Testis (tissue), 3 donors: Measurements from ENCODE around the gene STARD7. TPM values are rescaled to one million over a fixed set of nuclear protein-coding genes. Genes with fewer than 3 reads are reported as not detected.

Experiments
- DNase-seq: peaks from one replicate; pipeline ENCODE4 v3.0.0-alpha.2; 2019
- H3K27ac ChIP-seq, 2 donors: fragments of 200-600 bp; sonication (generic); one replicate each; pipeline ENCODE4 v1.5.1; 2019
- H3K27me3 ChIP-seq: fragments of 200-600 bp; sonication (generic); one replicate; pipeline ENCODE4 v1.5.1; 2019
- H3K36me3 ChIP-seq: fragments of 200-600 bp; sonication (generic); one replicate; pipeline ENCODE4 v1.5.1; 2017; ENCODE audit warnings: low read depth; ENCODE audit errors: missing control alignments
- H3K4me1 ChIP-seq: fragments of 200-600 bp; sonication (generic); one replicate; pipeline ENCODE4 v1.5.1; 2019
- H3K4me3 ChIP-seq, 2 donors: fragments of 200-600 bp; sonication (generic); one replicate each; pipeline ENCODE4 v1.5.1; 2017 to 2019
- H3K9me3 ChIP-seq: fragments of 200-600 bp; sonication (generic); one replicate; pipeline ENCODE4 v1.5.1; 2017
- POLR2A ChIP-seq: fragments of 450-650 bp; IDR thresholded peaks from one replicate; pipeline ENCODE4 v1.6.1; 2017; ENCODE audit warnings: antibody characterized with exemption, mild to moderate bottlenecking, moderate library complexity
- WGBS, 2 donors: methylation state at CpG; one replicate each; pipeline ENCODE4 v1.1.5; 2018; 5-methylcytosine and 5-hydroxymethylcytosine counted together
- intact Hi-C: fragments of 100-400 bp; cut with DNase I; formaldehyde crosslinking; loops from one replicate; pipeline ENCODE4 v1.15.1; 2023; ENCODE audit warnings: low total_unique reads
- polyA plus RNA-seq: library from polyadenylated mRNA; stranded (reverse); fragments of 350-450 nt; fragmentation: Illumina TruSeq; extraction: RNeasy Lipid Tissue Mini Kit (QIAGEN cat#74804); gene quantifications from one replicate; pipeline ENCODE4 v1.2.3, GENCODE V29; 2014; ENCODE audit warnings: low read depth, low replicate concordance; ENCODE audit not compliant: insufficient read depth
- total RNA-seq, 2 donors: library from RNA; depleted of rRNA; stranded (reverse); fragments of >200 nt; gene quantifications; one replicate each; pipeline ENCODE4 v1.2.3, GENCODE V29; 2016
- TF ChIP-seq, protein P1 (sequence below), 3 experiments: fragments of 450-650 bp in 2 of 3; fragments of 200-600 bp in 1 of 3; sonication (generic) in 1 of 3; IDR thresholded peaks; one replicate each; pipeline ENCODE4 v1.5.1; 2016 to 2019; ENCODE audit warnings: antibody characterized with exemption in 3 of 3, mild to moderate bottlenecking in 2 of 3, moderate library complexity in 1 of 3

Gene STARD7
- total and polyA plus RNA-seq, 3 donors from 2014 or later = 58.0 to 96.2 (median 77.7) TPM

GRCh38 chr2:96239091-96239490 is 30.5 kb upstream of the STARD7 start:
- Histone ChIP-seq H3K27ac (no peak overlapping the region), H3K36me3 (no peaks in the 10 kb centered on the region), H3K4me3 (no peak overlapping the region), H3K4me1 (no peaks in the 10 kb centered on the region), H3K9me3 (no peaks in the 10 kb centered on the region), H3K27me3 (no peaks in the 10 kb centered on the region)
- intact Hi-C loops = no loop called here
- TF ChIP-seq POLR2A = no peak
- TF ChIP-seq, protein P1, sequence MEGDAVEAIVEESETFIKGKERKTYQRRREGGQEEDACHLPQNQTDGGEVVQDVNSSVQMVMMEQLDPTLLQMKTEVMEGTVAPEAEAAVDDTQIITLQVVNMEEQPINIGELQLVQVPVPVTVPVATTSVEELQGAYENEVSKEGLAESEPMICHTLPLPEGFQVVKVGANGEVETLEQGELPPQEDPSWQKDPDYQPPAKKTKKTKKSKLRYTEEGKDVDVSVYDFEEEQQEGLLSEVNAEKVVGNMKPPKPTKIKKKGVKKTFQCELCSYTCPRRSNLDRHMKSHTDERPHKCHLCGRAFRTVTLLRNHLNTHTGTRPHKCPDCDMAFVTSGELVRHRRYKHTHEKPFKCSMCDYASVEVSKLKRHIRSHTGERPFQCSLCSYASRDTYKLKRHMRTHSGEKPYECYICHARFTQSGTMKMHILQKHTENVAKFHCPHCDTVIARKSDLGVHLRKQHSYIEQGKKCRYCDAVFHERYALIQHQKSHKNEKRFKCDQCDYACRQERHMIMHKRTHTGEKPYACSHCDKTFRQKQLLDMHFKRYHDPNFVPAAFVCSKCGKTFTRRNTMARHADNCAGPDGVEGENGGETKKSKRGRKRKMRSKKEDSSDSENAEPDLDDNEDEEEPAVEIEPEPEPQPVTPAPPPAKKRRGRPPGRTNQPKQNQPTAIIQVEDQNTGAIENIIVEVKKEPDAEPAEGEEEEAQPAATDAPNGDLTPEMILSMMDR (IDR thresholded peaks at IDR 0.05) = no peak
- 88 to 95% methylated on average over 3 of the region's 3 CpGs for WGBS, 2 donors
- no peak for DNase-seq

DNA sequence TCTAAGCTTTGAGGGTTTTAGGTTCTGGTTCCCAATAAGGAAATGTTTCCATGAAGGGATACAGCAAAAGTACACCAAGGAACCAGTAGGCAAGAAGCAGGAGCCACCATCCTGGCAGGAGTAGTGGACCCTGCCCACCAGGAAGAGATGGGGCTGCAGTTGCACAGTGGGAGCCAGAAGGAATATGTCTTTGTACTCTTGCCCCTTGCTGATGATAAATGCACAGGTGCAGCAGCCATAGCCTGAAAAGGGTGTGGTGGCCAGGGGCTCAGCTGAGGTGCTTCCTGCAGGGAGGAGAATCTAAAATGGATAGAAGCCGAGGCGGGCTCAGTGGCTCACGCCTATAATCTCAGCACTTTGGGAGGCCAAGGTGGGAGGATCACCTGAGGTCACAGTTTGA is 29.6 kb upstream of the STARD7 start:
- H3K27ac ChIP-seq = no peak overlapping the region
- intact Hi-C loops = no loop called here
- no peaks in the 10 kb centered on the region for H3K27me3 ChIP-seq
- no peak overlapping the region for H3K4me3 ChIP-seq
- no peak for TF ChIP-seq POLR2A
- no peak for DNase-seq
- no peaks in the 10 kb centered on the region for H3K9me3 ChIP-seq
- 93 to 95% methylated on average over 3 of the region's 3 CpGs for WGBS, 2 donors
- H3K4me1 ChIP-seq = no peaks in the 10 kb centered on the region
- no peaks in the 10 kb centered on the region for H3K36me3 ChIP-seq

GRCh38 chr2:96236882-96237281 is 28.3 kb upstream of the STARD7 start:
- H3K4me3 ChIP-seq = no peak overlapping the region
- DNase-seq = no peak
- no peaks in the 10 kb centered on the region for H3K27me3 ChIP-seq
- no peaks in the 10 kb centered on the region for H3K36me3 ChIP-seq
- TF ChIP-seq POLR2A = no peak
- TF ChIP-seq, protein P1 (IDR thresholded peaks at IDR 0.05) = no peak
- H3K4me1 ChIP-seq = no peaks in the 10 kb centered on the region
- no peaks in the 10 kb centered on the region for H3K9me3 ChIP-seq
- no peak overlapping the region for H3K27ac ChIP-seq
- intact Hi-C loops = no loop called here
- 95 to 100% methylated on average over 1 of the region's 1 CpG for WGBS, 2 donors

- TF ChIP-seq, protein P1 (IDR thresholded peaks at IDR 0.05) = no peak
- no peak for TF ChIP-seq POLR2A
- no peaks in the 10 kb centered on the region for H3K9me3 ChIP-seq
- DNase-seq = no peak
- 83 to 91% methylated on average over 4 of the region's 4 CpGs for WGBS, 2 donors
- H3K27me3 ChIP-seq = no peaks in the 10 kb centered on the region
- intact Hi-C loops = no loop called here
- no peak overlapping the region for H3K27ac ChIP-seq
- no peaks in the 10 kb centered on the region for H3K36me3 ChIP-seq
- no peaks in the 10 kb centered on the region for H3K4me1 ChIP-seq
- no peak overlapping the region for H3K4me3 ChIP-seq
Measured at GRCh38 chr2:96233880-96234316, 25.3 kb upstream of the STARD7 start.

DNA sequence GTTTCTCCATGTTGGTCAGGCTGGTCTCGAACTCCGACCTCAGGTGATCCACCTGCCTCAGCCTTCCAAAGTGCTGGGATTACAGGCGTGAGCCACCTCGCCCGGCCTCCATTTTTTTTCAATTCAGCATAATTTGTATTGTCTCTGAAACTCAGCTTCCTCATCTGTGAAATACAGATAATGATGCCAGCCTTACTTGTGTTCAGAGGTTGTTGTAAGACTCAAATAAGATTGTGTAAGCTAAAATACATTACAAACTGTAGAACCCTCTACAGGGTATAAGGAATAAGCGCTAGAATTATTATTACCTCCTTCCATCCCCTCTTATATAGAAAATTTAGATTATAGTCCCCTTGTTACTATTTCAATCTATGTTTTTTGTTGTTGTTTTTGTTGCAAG is 24.8 kb upstream of the STARD7 start:
- 93 to 94% methylated on average over 6 of the region's 6 CpGs for WGBS, 2 donors
- no peaks in the 10 kb centered on the region for H3K9me3 ChIP-seq
- no peak overlapping the region for H3K27ac ChIP-seq
- no peak for TF ChIP-seq POLR2A
- TF ChIP-seq, protein P1 (IDR thresholded peaks at IDR 0.05) = no peak
- H3K27me3 ChIP-seq = no peaks in the 10 kb centered on the region
- no peaks in the 10 kb centered on the region for H3K4me1 ChIP-seq
- H3K4me3 ChIP-seq = no peak overlapping the region
- DNase-seq = no peak
- no peaks in the 10 kb centered on the region for H3K36me3 ChIP-seq
- intact Hi-C loops = no loop called here
